HepG2 (cell line): ENCODE results near the gene PLXNC1. TPM values are rescaled to one million over a fixed set of nuclear protein-coding genes. Genes with fewer than 3 reads are reported as not detected.

ENCODE experiments used
- CAMTA2 ChIP-seq: sonication (generic); formaldehyde crosslinking; IDR thresholded peaks from 2 replicates; pipeline ENCODE4 v1.4.0; 2020; ENCODE audit warnings: mild to moderate bottlenecking, missing genetic modification reagents, borderline replicate concordance
- E2F1 ChIP-seq: sonication (generic); formaldehyde crosslinking; IDR thresholded peaks from 2 replicates; pipeline ENCODE4 v1.5.0; 2020; ENCODE audit warnings: missing genetic modification reagents
- EHMT2 ChIP-seq: fragments of 200-600 bp; sonication (generic); IDR thresholded peaks from 2 replicates; pipeline ENCODE4 v1.7.0; 2017; ENCODE audit warnings: antibody characterized with exemption, low read depth, low read length, borderline replicate concordance
- JDP2 ChIP-seq: sonication (generic); formaldehyde crosslinking; IDR thresholded peaks from 2 replicates; pipeline ENCODE4 v1.8.1; 2022; ENCODE audit warnings: missing genetic modification reagents, borderline replicate concordance
- KDM1A ChIP-seq: IDR thresholded peaks from 2 replicates; pipeline ENCODE4 v1.6.1; 2016; ENCODE audit warnings: missing compliant biosample characterization
- KLF9 ChIP-seq: IDR thresholded peaks from 2 replicates; pipeline ENCODE4 v1.6.1; 2016; ENCODE audit warnings: low read depth
- MAFG ChIP-seq: sonication (generic); formaldehyde crosslinking; IDR thresholded peaks from 2 replicates; pipeline ENCODE4 v1.5.1; 2020; ENCODE audit warnings: mild to moderate bottlenecking, missing genetic modification reagents
- NAIF1 ChIP-seq: sonication (generic); formaldehyde crosslinking; IDR thresholded peaks from 2 replicates; pipeline ENCODE4 v1.5.0; 2020; ENCODE audit warnings: mild to moderate bottlenecking, missing genetic modification reagents, borderline replicate concordance
- NFE2L1 ChIP-seq: sonication (generic); formaldehyde crosslinking; IDR thresholded peaks from 2 replicates; pipeline ENCODE4 v1.4.0; 2020; ENCODE audit warnings: missing genetic modification reagents, mild to moderate bottlenecking, borderline replicate concordance
- NFYC ChIP-seq: IDR thresholded peaks from 2 replicates; pipeline ENCODE4 v1.6.1; 2016; ENCODE audit warnings: missing genetic modification reagents, missing compliant biosample characterization
- SOX13 ChIP-seq, 3 experiments: fragments of 450-650 bp in 1 of 3; sonication (generic) in 1 of 3; formaldehyde crosslinking in 1 of 3; IDR thresholded peaks in 2 of 3; conservative IDR thresholded peaks in 1 of 3; 2 replicates each; pipeline versions ENCODE4 v1.5.0 to v1.6.1; 2016 to 2020; ENCODE audit warnings: antibody characterized with exemption in 1 of 3, mild to moderate bottlenecking in 1 of 3, missing compliant biosample characterization in 1 of 3, missing genetic modification reagents in 1 of 3, moderate library complexity in 1 of 3
- ZNF407 ChIP-seq: sonication (generic); formaldehyde crosslinking; IDR thresholded peaks from one replicate; pipeline ENCODE4 v1.5.1; 2020; ENCODE audit warnings: mild to moderate bottlenecking, missing genetic modification reagents; ENCODE audit errors: not compliant biosample characterization
- ZNF766 ChIP-seq: sonication (generic); formaldehyde crosslinking; IDR thresholded peaks from 2 replicates; pipeline ENCODE4 v1.5.0; 2020; ENCODE audit warnings: missing genetic modification reagents, borderline replicate concordance
- ZNF776 ChIP-seq: sonication (generic); formaldehyde crosslinking; IDR thresholded peaks from 2 replicates; pipeline ENCODE4 v1.4.0; 2020; ENCODE audit warnings: mild to moderate bottlenecking, missing genetic modification reagents
- ZSCAN5A ChIP-seq: sonication (generic); formaldehyde crosslinking; IDR thresholded peaks from 2 replicates; pipeline ENCODE4 v1.8.0; 2022; ENCODE audit warnings: mild to moderate bottlenecking, missing genetic modification reagents, borderline replicate concordance
- polyA plus RNA-seq, 8 experiments: library from polyadenylated mRNA; depleted of rRNA in 3 of 8; stranded (reverse) in 7 of 8; unstranded in 1 of 8; fragments of >200 nt; fragmentation: Illumina TruSeq in 4 of 8; extraction: Trizol in 4 of 8; gene quantifications; 2 replicates each; pipeline versions ENCODE4 v1.2.1 to v1.2.3, GENCODE V29; 2011 to 2016; ENCODE audit warnings: low read depth in 4 of 8, missing spikeins in 1 of 8, mixed read lengths in 1 of 8; ENCODE audit not compliant: insufficient read depth in 1 of 8
- total RNA-seq, 5 experiments: library from RNA; depleted of rRNA; stranded (reverse); fragments of >200 nt; fragmentation: Illumina TruSeq; extraction: Trizol; gene quantifications; 2 replicates each; pipeline ENCODE4 v1.2.3, GENCODE V29; 2016; ENCODE audit warnings: low read depth in 1 of 5
- TF ChIP-seq, protein P1 (sequence below): sonication (generic); formaldehyde crosslinking; IDR thresholded peaks from 2 replicates; pipeline ENCODE4 v1.8.0; 2022; ENCODE audit warnings: missing genetic modification reagents, low read depth, mild to moderate bottlenecking, borderline replicate concordance

PLXNC1 gene
- total and polyA plus RNA-seq, 2 of the 13 experiments (the other 11 are each of a cell fraction or from before 2014, with no cell fraction given): 6.6 to 11.2 TPM

- no peak for TF ChIP-seq CAMTA2 (CRISPR knock-in tag)
- TF ChIP-seq E2F1 (CRISPR knock-in tag): no peak
- TF ChIP-seq NFYC: no peak
- no peak for TF ChIP-seq EHMT2
- TF ChIP-seq ZNF407 (CRISPR knock-in tag): no peak
- TF ChIP-seq KDM1A (CRISPR knock-in tag): peak; percentile 28; the same call in 1 of the 2 replicates
- TF ChIP-seq, protein P1, sequence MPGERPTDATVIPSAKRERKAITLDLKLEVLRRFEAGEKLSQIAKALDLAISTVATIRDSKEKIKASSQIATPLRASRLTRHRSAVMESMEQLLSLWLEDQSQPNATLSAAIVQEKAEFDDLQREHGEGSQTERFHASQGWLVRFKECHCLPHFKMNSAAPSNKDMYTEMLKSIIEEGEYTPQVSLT: no peak
- TF ChIP-seq ZNF766 (CRISPR knock-in tag): no peak
- no peak for TF ChIP-seq NFE2L1 (CRISPR knock-in tag)
- TF ChIP-seq JDP2 (CRISPR knock-in tag): no peak
- TF ChIP-seq ZSCAN5A: no peak
- no peak for TF ChIP-seq KLF9 (CRISPR knock-in tag)
- no peak for TF ChIP-seq NAIF1 (CRISPR knock-in tag)
- TF ChIP-seq ZNF776 (CRISPR knock-in tag): no peak
- no peak for TF ChIP-seq SOX13 (IDR thresholded peaks at IDR 0.05)
- peak in 1 of 2 experiments; percentile 5; a peak in 1 of 4 replicates for TF ChIP-seq SOX13 (CRISPR knock-in tag; conservative IDR thresholded peaks at IDR 0.05 in 1 of 2, IDR thresholded peaks at IDR 0.05 in 1 of 2)
- TF ChIP-seq MAFG (CRISPR knock-in tag): no peak
These were observed 21.8 kb downstream of the PLXNC1 start (continued) for GRCh38 chr12:94169966-94170689.
